Nephron progenitor cell (in vitro differentiated cells): ENCODE results near the gene ATP5F1D.

ENCODE experiments used
- DNase-seq: peaks from one replicate; pipeline ENCODE4 v3.0.0; 2021
- H3K27ac Mint-ChIP-seq: 2 replicates; pipeline ENCODE4 v1.8.0; 2021; ENCODE audit warnings: mild to moderate bottlenecking, moderate library complexity, mixed read lengths
- H3K27me3 Mint-ChIP-seq: 2 replicates; pipeline ENCODE4 v1.8.0; 2021; ENCODE audit warnings: mild to moderate bottlenecking, low read depth, mixed read lengths; ENCODE audit not compliant: poor library complexity
- H3K36me3 Mint-ChIP-seq: 2 replicates; pipeline ENCODE4 v1.8.0; 2021; ENCODE audit warnings: low read depth, mixed read lengths
- H3K4me1 Mint-ChIP-seq: 2 replicates; pipeline ENCODE4 v1.8.0; 2021; ENCODE audit warnings: mixed read lengths
- H3K4me3 Mint-ChIP-seq: 2 replicates; pipeline ENCODE4 v1.8.0; 2021; ENCODE audit warnings: mild to moderate bottlenecking, moderate library complexity, mixed read lengths
- H3K9me3 Mint-ChIP-seq: 2 replicates; pipeline ENCODE4 v1.8.0; 2021; ENCODE audit warnings: mild to moderate bottlenecking, moderate library complexity, mixed read lengths
- CTCF ChIP-seq: fragments of 200-600 bp; sonication (generic); IDR thresholded peaks from 2 replicates; pipeline ENCODE4 v1.5.0; 2021; ENCODE audit warnings: antibody characterized with exemption

The ATP5F1D gene

GRCh38 chr19:1278074-1278473 lies 36.5 kb downstream of the ATP5F1D start:
- Mint-ChIP-seq H3K36me3 (peaks cover 13% of the 10 kb centered on the region), H3K4me3 (no peak overlapping the region), H3K9me3 (no peaks in the 10 kb centered on the region), H3K4me1 (peaks cover 32% of the 10 kb centered on the region), H3K27me3 (peaks cover 7% of the 10 kb centered on the region), H3K27ac (no peak overlapping the region)
- no peak for TF ChIP-seq CTCF
- no peak for DNase-seq

- Mint-ChIP-seq H3K27ac (no peak overlapping the region), H3K4me1 (peaks cover 23% of the 10 kb centered on the region)
- no peak for TF ChIP-seq CTCF
These were observed 37.4 kb downstream of the ATP5F1D start for GRCh38 chr19:1278713-1279660.

GRCh38 chr19:1279782-1280341 lies 38.3 kb downstream of the ATP5F1D start:
- H3K9me3 Mint-ChIP-seq = no peaks in the 10 kb centered on the region
- peaks cover 27% of the 10 kb centered on the region for H3K4me1 Mint-ChIP-seq
- H3K36me3 Mint-ChIP-seq = peaks cover 4% of the 10 kb centered on the region
- no peak overlapping the region for H3K4me3 Mint-ChIP-seq
- peak; percentile 98 for TF ChIP-seq CTCF
- H3K27ac Mint-ChIP-seq = no peak overlapping the region
- peaks cover 14% of the 10 kb centered on the region for H3K27me3 Mint-ChIP-seq
- peak; percentile 89 for DNase-seq

More at GRCh38 chr19:1278713-1279660, 37.4 kb downstream of the ATP5F1D start:
- no peak overlapping the region for H3K4me3 Mint-ChIP-seq
- no peak for DNase-seq
- H3K9me3 Mint-ChIP-seq = no peaks in the 10 kb centered on the region
- peaks cover 7% of the 10 kb centered on the region for H3K27me3 Mint-ChIP-seq
- H3K36me3 Mint-ChIP-seq = peaks cover 5% of the 10 kb centered on the region

GRCh38 chr19:1280636-1281568 lies 39.4 kb downstream of the ATP5F1D start:
- peaks cover 18% of the 10 kb centered on the region for H3K27me3 Mint-ChIP-seq

More at GRCh38 chr19:1280636-1281568, 39.4 kb downstream of the ATP5F1D start:
- Mint-ChIP-seq H3K4me3 (no peak overlapping the region), H3K27ac (no peak overlapping the region), H3K9me3 (no peaks in the 10 kb centered on the region), H3K4me1 (peaks cover 29% of the 10 kb centered on the region), H3K36me3 (peaks cover 4% of the 10 kb centered on the region)
- no peak for DNase-seq
- no peak for TF ChIP-seq CTCF
